ENCODE data around the gene MSGN1.

DNA sequence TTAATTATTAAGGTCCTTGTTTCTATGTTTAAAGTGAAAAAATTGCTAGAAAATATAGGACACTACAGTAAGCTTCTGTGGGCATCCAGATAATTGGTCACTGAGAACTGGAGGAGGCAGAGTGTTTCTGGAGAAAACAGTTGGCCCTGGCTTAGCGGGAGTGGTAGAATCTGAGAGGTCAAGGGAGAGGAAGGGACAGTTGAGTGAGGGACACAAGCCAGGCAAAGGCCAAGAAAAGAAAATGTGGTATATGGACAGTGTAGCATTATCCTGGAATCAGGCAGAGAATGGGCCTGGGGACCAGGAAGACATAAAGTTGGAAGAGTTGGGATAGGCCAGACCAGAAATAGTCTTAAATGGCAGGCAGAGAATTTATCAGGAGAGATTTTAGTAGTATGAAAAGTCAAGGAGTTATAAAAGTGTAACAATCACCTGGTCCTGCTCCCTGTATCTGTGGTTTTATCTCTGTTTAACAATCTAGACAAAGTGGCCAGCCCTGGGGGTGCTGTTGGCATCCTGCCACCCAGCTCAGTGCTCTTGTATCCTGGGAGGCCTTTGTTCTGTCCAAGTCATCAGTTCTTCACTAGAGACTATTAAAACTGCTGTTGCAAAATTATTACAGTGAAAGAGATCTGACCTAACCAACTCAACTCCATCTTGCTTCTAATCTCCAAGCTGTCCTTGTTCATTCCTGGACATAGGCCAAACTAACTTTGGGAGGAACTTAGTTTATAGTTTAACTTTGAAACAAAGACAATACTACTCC is 15.4 kb upstream of the MSGN1 start:
- TF ChIP-seq CHD1 (IDR thresholded peaks at IDR 0.05; ENCODE audit: low read depth, low read length) (no peak), RAD21 (IDR thresholded peaks at IDR 0.05; ENCODE audit: low read length) (no peak), POLR2A (IDR thresholded peaks at IDR 0.05; ENCODE audit: low read depth, low read length) (no peak), MXI1 (IDR thresholded peaks at IDR 0.05; ENCODE audit: borderline replicate concordance, low read depth, low read length) (no peak), RFX5 (IDR thresholded peaks at IDR 0.05; ENCODE audit: low read depth, low read length) (no peak), SMC3 (IDR thresholded peaks at IDR 0.05; ENCODE audit: low read depth, low read length) (no peak), BHLHE40 (IDR thresholded peaks at IDR 0.05; ENCODE audit: low read depth, low read length) (no peak), CEBPB (IDR thresholded peaks at IDR 0.05; ENCODE audit: low read depth, low read length) (no peak), FOS (IDR thresholded peaks at IDR 0.05; ENCODE audit: low read depth, low read length) (no peak)
- TF ChIP-seq, protein P1, sequence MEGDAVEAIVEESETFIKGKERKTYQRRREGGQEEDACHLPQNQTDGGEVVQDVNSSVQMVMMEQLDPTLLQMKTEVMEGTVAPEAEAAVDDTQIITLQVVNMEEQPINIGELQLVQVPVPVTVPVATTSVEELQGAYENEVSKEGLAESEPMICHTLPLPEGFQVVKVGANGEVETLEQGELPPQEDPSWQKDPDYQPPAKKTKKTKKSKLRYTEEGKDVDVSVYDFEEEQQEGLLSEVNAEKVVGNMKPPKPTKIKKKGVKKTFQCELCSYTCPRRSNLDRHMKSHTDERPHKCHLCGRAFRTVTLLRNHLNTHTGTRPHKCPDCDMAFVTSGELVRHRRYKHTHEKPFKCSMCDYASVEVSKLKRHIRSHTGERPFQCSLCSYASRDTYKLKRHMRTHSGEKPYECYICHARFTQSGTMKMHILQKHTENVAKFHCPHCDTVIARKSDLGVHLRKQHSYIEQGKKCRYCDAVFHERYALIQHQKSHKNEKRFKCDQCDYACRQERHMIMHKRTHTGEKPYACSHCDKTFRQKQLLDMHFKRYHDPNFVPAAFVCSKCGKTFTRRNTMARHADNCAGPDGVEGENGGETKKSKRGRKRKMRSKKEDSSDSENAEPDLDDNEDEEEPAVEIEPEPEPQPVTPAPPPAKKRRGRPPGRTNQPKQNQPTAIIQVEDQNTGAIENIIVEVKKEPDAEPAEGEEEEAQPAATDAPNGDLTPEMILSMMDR (conservative IDR thresholded peaks at IDR 0.05; ENCODE audit: low read depth, low read length): no peak
- TF ChIP-seq, protein P2, sequence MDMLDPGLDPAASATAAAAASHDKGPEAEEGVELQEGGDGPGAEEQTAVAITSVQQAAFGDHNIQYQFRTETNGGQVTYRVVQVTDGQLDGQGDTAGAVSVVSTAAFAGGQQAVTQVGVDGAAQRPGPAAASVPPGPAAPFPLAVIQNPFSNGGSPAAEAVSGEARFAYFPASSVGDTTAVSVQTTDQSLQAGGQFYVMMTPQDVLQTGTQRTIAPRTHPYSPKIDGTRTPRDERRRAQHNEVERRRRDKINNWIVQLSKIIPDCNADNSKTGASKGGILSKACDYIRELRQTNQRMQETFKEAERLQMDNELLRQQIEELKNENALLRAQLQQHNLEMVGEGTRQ (IDR thresholded peaks at IDR 0.05; ENCODE audit: low read depth, low read length): no peak
